GM18870 (cell line): Measurements from ENCODE around the gene ULK1.

Experiments used
- ATAC-seq: cut with Tn5 transposase; IDR thresholded peaks from one replicate; pipeline ENCODE4 v1.9.1; 2021; ENCODE audit warnings: moderate library complexity; ENCODE audit not compliant: unreplicated experiment

The ULK1 gene

GRCh38 chr12:131919051-131919347 lies 24.6 kb downstream of the ULK1 start:
- no peak for ATAC-seq

DNA sequence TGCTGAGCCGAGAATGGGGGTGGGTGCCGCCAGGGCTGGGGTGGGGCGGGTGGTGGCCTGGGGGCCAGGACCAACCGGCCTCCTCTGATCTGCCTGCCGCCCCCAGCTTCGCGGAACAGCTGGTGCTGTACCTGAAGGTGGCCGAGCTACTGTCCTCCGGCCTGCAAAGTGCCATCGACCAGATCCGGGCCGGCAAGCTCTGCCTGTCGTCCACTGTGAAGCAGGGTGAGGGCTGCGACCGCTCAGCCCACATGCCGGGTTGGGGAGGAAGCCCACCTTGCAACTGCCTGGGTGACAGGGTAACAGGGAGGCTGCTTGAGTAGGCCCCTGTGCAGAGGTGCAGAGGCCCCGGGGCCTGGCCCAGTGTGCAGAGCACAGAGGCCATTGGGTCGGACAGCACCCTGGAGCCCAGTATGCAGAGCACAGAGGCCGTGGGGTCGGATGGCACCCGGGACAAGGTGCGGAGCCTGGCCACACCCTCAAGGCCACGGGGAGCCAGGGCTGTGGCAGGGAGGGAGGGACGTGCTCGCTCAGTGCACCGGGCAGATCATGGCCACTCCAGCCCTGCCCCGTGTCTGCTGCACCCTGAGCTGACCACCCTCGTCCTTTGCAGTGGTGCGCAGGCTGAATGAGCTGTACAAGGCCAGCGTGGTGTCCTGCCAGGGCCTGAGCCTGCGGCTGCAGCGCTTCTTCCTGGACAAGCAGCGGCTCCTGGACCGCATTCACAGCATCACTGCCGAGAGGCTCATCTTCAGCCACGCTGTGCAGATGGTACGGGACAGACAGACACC lies 25.1 kb downstream of the ULK1 start:
- ATAC-seq, result no peak

- no peak for ATAC-seq
Observed at GRCh38 chr12:131920157-131920508, 25.7 kb downstream of the ULK1 start.

- ATAC-seq, result no peak
Observed at GRCh38 chr12:131920902-131921840, 26.7 kb downstream of the ULK1 start.

GRCh38 chr12:131921866-131922769 lies 27.7 kb downstream of the ULK1 start:
- no peak for ATAC-seq

DNA sequence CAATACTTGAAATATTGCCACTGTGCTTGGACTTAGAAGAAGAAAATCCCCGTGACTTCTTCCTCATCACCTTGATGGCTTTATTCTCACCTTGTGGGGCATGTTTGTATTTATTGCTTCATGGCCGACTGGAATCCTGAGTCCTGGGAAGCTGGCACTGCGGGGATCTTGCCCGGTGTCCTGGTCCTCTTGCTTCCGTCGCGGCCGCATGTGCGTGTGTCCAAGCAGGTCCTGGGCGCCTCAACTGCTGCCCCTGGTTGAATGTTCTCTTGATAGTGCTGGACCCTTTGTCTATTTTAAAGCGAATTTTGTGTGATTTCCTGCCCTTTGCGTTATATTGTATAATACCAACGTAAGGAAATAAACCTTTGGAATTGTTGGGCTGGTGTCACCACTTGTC lies 28.4 kb downstream of the ULK1 start:
- ATAC-seq, result no peak

- peak; percentile 67 for ATAC-seq
Observed at GRCh38 chr12:131923260-131923659, 28.8 kb downstream of the ULK1 start.

GRCh38 chr12:131927110-131928079 lies 33.0 kb downstream of the ULK1 start:
- ATAC-seq, result no peak

GRCh38 chr12:131928080-131928710 lies 33.8 kb downstream of the ULK1 start:
- peak; percentile 2 for ATAC-seq

GRCh38 chr12:131928711-131929580 lies 34.5 kb downstream of the ULK1 start, which contains the start of gene PUS1:
PUS1 (plus strand) TSS chr12:131929276; CDS start chr12:131929723, 447 bp downstream.
- peak; percentile 49 for ATAC-seq

- no peak for ATAC-seq
Observed at GRCh38 chr12:131929581-131930456, 35.4 kb downstream of the ULK1 start.

GRCh38 chr12:131930510-131930909 lies 36.1 kb downstream of the ULK1 start:
- no peak for ATAC-seq

DNA sequence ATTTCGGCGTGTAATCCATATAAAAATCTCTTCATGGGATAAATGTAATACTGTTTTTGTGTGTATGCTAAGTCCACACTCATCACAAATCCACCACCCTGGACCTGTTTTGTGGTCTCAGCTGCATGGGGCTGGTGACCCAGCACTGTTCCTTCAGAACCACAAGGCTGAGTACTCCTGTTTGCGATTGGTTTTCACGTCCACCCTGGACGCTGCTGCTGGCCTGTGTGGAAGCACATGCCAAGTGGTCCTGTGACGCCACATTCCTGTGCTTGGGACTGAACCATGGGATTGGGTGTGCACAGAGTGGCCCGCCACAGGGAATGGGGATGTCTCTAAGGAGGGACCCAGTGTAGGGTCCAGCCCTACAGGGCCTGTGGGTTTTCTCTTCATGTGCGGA lies 39.0 kb downstream of the ULK1 start:
- ATAC-seq, result no peak

DNA sequence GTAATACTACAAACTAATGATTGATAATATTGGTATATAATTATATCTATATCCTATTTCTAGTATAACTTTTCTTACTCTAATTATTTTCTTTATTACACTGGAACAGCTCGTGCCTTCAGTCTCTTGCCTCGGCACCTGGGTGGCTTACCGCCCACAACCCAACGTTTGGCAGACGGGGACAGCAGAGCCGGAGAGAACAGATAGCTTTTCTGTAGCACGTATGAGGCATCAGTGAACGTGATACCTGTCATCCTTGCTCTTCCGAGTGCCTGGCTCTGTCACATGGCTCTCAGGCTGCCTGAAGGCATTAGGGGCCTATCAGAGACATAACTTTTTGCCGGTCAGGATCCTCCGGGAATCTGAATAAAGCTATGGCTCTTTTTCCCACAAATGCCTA lies 40.1 kb downstream of the ULK1 start:
- no peak for ATAC-seq

- ATAC-seq, result no peak
Observed at GRCh38 chr12:131938082-131938481, 43.7 kb downstream of the ULK1 start.

DNA sequence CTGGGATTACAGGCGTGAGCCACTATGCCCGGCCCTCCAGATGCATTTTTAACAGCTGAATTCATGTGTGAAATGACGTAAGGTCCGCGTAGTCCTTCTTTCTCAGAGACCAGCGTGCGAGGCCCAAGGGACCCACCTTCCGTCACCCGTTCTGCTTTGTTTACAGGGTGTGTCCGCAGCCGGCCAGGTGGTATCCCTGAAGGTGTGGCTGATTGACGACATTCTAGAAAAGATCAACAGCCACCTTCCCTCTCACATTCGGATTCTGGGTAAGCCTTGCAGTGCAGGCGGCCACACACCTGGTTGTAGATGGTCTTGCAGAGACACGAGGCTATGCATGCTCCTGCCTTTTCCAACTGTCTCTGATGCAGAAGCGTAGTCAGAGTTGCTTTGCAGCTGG lies 44.6 kb downstream of the ULK1 start:
- ATAC-seq, result no peak

GRCh38 chr12:131940141-131940547 lies 45.7 kb downstream of the ULK1 start:
- no peak for ATAC-seq
